Adrenal gland (tissue), 12 donors: Measurements from ENCODE around the gene P3H3. TPM values are rescaled to one million over a fixed set of nuclear protein-coding genes. Genes with fewer than 3 reads are reported as not detected.

ENCODE experiments used
- DNase-seq, 7 donors: peaks; one replicate each; pipeline ENCODE4 v3.0.0-alpha.2; 2019 to 2020
- H3K27ac ChIP-seq, 5 donors: fragments of 200-600 bp; sonication (generic) in 4 of 5; 1 replicate in 3 of 5; 2 replicates in 2 of 5; pipeline versions ENCODE4 v1.5.1 to v1.8.0; 2016 to 2020; ENCODE audit warnings: mild to moderate bottlenecking in 1 of 5
- H3K27me3 ChIP-seq: fragments of 200-600 bp; 2 replicates; pipeline ENCODE4 v1.8.0; 2021
- H3K36me3 ChIP-seq, 2 donors: fragments of 200-600 bp; replicated peaks in 1 of 2; 1 replicate in 1 of 2; 2 replicates in 1 of 2; pipeline versions ENCODE4 v1.5.1 to v1.8.0; 2018 to 2022
- H3K4me1 ChIP-seq, 2 donors: fragments of 200-600 bp; replicated peaks in 1 of 2; 1 replicate in 1 of 2; 2 replicates in 1 of 2; pipeline versions ENCODE4 v1.5.1 to v1.8.0; 2018 to 2021
- H3K4me3 ChIP-seq, 4 donors: fragments of 200-600 bp; sonication (generic) in 3 of 4; one replicate each; pipeline ENCODE4 v1.5.1; 2016 to 2018
- H3K9me3 ChIP-seq, 3 donors: fragments of 200-600 bp; sonication (generic) in 1 of 3; replicated peaks in 1 of 3; 1 replicate in 2 of 3; 2 replicates in 1 of 3; pipeline versions ENCODE4 v1.5.1 to v1.8.0; 2016 to 2021
- CTCF ChIP-seq, 6 experiments: fragments of 450-650 bp in 4 of 6; fragments of 200-600 bp in 2 of 6; sonication (generic) in 1 of 6; IDR thresholded peaks; 1 replicate in 5 of 6; 2 replicates in 1 of 6; pipeline versions ENCODE4 v1.5.1 to v1.8.0; 2016 to 2021; ENCODE audit warnings: antibody characterized with exemption in 6 of 6, mild to moderate bottlenecking in 2 of 6, moderate library complexity in 1 of 6
- POLR2A ChIP-seq, 2 donors: fragments of 450-650 bp; IDR thresholded peaks; one replicate each; pipeline ENCODE4 v1.6.1; 2017; ENCODE audit warnings: antibody characterized with exemption in 2 of 2, mild to moderate bottlenecking in 2 of 2, moderate library complexity in 1 of 2
- WGBS, 4 donors: extraction: QIAGEN DNeasy Blood & Tissue Kit in 2 of 4; methylation state at CpG; one replicate each; pipeline versions ENCODE4 v1.1.5 to v1.1.7; 2013 to 2017; 5-methylcytosine and 5-hydroxymethylcytosine counted together
- intact Hi-C, 2 donors: fragments of 100-400 bp; cut with DNase I; formaldehyde crosslinking; loops; one replicate each; pipeline versions ENCODE4 v1.14.1 to v1.15.0; 2022 to 2023
- polyA plus RNA-seq, 3 donors: library from polyadenylated mRNA; stranded (reverse); fragments of 200-250 nt in 2 of 3; fragments of 350-450 nt in 1 of 3; fragmentation: Illumina TruSeq in 1 of 3; extraction: RNeasy Lipid Tissue Mini Kit (QIAGEN cat#74804) in 1 of 3; gene quantifications; one replicate each; pipeline ENCODE4 v1.2.3, GENCODE V29; 2013 to 2014
- total RNA-seq, 9 donors: library from RNA; depleted of rRNA in 4 of 9; stranded (reverse); fragments of >200 nt in 4 of 9; fragments of 120-200 nt in 1 of 9; fragmentation: NEBNext Ultra II Directional in 1 of 9; extraction: Animal tissue kit (Norgen Biotek cat#: 25700) in 1 of 9; gene quantifications; one replicate each; pipeline versions ENCODE4 v1.1.0 to v1.2.4, GENCODE V29; 2013 to 2023
- donor health status: healthy with polysubstance abuse.
- donor health status: Bipolar disorder and iron deficiency.
- donor health status: DM: yes; HTN: yes; CAD: no.
- donor health status: DM: no; HTN: no; CAD: no.
- donor health status: DM: no; HTN: no; CAD: no.
- donor health status: DM: yes; HTN: yes; CAD: no.

The P3H3 gene
- total and polyA plus RNA-seq, 12 donors: 2.6 to 58.1 (median 15.8) TPM

GRCh38 chr12:6830286-6830890, 2.2 kb downstream of the P3H3 start:
- WGBS, 4 donors: 83 to 96% (median 86%) methylated on average over 4 to 11 of the region's 11 CpGs

DNA sequence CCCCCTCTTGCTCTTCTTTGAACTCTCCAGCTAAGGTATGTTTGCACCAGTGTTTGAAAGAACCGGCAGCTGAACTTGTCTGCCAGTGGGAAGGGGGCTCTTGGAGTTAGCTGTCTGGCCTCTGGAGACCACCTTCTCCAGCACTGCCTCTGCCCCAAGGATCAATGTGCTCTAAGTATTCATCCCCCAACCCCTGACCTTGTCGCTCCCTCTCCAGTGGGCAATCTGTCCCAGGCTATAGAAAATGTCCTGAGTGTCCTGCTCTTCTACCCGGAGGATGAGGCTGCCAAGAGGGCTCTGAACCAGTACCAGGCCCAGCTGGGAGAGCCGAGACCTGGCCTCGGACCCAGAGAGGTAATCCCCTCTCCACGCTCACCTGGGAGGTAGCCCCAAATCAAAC, 2.8 kb downstream of the P3H3 start:
- intact Hi-C loops: no loop called here
- DNase-seq: no peak
- TF ChIP-seq CTCF (IDR thresholded peaks at IDR 0.05): no peak
- no peak for TF ChIP-seq POLR2A (IDR thresholded peaks at IDR 0.05)
- Histone ChIP-seq H3K4me3 (no peak overlapping the region), H3K4me1 (peaks cover 3 to 18% of the 10 kb centered on the region in 2 donors), H3K36me3 (peaks cover 0 to 9% of the 10 kb centered on the region in 2 donors), H3K9me3 (no peaks in the 10 kb centered on the region), H3K27ac (no peak overlapping the region), H3K27me3 (no peaks in the 10 kb centered on the region)
- 85 to 92% (median 87%) methylated on average over 5 to 6 of the region's 6 CpGs for WGBS, 4 donors

More at GRCh38 chr12:6830286-6830890, 2.2 kb downstream of the P3H3 start:
- Histone ChIP-seq H3K36me3 (peaks cover 0 to 9% of the 10 kb centered on the region in 2 donors), H3K9me3 (no peaks in the 10 kb centered on the region), H3K27ac (no peak overlapping the region), H3K27me3 (no peaks in the 10 kb centered on the region), H3K4me1 (peaks cover 3 to 18% of the 10 kb centered on the region in 2 donors), H3K4me3 (no peak overlapping the region)
- intact Hi-C loops: no loop called here
- no peak for DNase-seq
- no peak for TF ChIP-seq CTCF (IDR thresholded peaks at IDR 0.05)
- TF ChIP-seq POLR2A (IDR thresholded peaks at IDR 0.05): no peak

DNA sequence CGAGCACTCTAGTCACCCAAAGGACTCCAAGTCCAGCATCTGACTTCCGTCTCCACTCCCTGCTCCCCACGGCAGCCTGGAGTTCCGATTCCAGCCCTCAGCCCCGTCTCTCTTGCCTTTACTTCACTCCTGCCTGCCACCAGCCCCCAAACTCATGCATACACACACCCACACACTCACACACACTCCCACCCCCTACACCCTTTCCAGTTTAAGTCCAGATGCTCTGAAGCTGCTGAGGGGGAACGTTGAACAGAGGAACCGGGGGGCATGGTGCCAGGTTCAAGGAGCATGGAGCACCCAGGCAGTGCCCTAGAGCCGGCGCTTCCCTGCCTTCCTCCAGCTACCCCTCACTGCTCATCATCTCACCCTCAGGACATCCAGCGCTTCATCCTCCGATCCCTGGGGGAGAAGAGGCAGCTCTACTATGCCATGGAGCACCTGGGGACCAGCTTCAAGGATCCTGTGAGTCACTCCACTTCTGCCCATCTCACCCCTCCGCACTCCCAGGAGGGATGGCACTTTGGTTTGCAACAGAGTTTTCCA, 3.3 kb downstream of the P3H3 start:
- Histone ChIP-seq H3K4me1 (peaks cover 3 to 18% of the 10 kb centered on the region in 2 donors), H3K27ac (no peak overlapping the region), H3K27me3 (no peaks in the 10 kb centered on the region), H3K4me3 (no peak overlapping the region), H3K36me3 (peaks cover 0 to 9% of the 10 kb centered on the region in 2 donors), H3K9me3 (no peaks in the 10 kb centered on the region)
- WGBS, 4 donors: 82 to 87% (median 85%) methylated on average over 12 of the region's 12 CpGs
- intact Hi-C loops: no loop called here
- no peak for DNase-seq
- TF ChIP-seq CTCF (IDR thresholded peaks at IDR 0.05) (no peak), POLR2A (IDR thresholded peaks at IDR 0.05) (no peak)

DNA sequence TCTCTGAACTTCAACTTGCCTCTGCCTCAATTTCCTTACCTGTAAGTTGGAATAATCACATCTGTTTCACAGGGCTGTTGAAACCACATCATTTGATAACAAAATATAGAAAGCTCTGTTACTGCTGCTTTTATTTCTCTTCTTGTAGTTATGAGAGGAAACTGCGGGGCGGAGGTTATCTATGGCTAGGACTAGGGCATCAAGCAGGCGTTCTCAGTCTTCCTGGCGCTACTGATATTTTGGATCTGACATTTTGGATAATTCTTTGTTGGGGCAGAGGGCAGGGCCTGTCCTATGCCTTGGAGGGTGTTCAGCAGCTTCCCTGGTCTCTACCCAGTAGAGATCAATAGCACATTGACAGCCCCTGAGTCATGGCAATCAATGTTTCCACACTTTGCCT, 3.9 kb downstream of the P3H3 start:
- Histone ChIP-seq H3K4me1 (peaks cover 3 to 14% of the 10 kb centered on the region in 2 donors), H3K36me3 (peaks cover 0 to 9% of the 10 kb centered on the region in 2 donors), H3K27me3 (no peaks in the 10 kb centered on the region), H3K4me3 (no peak overlapping the region), H3K9me3 (no peaks in the 10 kb centered on the region), H3K27ac (no peak overlapping the region)
- TF ChIP-seq POLR2A (IDR thresholded peaks at IDR 0.05): no peak
- no peak for TF ChIP-seq CTCF (IDR thresholded peaks at IDR 0.05)
- 71 to 97% (median 92%) methylated on average over 4 of the region's 4 CpGs for WGBS, 4 donors
- no peak for DNase-seq
- intact Hi-C loops: no loop called here
